HT1080 (cell line): ENCODE measurements around the gene COPG2. TPM values are rescaled to one million over a fixed set of nuclear protein-coding genes. Genes with fewer than 3 reads are reported as not detected.
"Not testable (repeated sequence)": the region's sequence is repeated elsewhere in the genome, so short reads cannot be mapped to it uniquely, and the experiment has no call there.

Source experiments
- DNase-seq: peaks from one replicate; pipeline ENCODE4 v3.0.0-alpha.2; 2015; ENCODE audit warnings: low read depth
- total RNA-seq: library from RNA; depleted of rRNA; stranded (reverse); fragments of >200 nt; shearing (Covaris generic); gene quantifications from 2 replicates; pipeline ENCODE4 v1.2.3, GENCODE V29; 2014

COPG2 gene
- total RNA-seq, 1 experiment from 2014 or later = 15.3 TPM

DNA sequence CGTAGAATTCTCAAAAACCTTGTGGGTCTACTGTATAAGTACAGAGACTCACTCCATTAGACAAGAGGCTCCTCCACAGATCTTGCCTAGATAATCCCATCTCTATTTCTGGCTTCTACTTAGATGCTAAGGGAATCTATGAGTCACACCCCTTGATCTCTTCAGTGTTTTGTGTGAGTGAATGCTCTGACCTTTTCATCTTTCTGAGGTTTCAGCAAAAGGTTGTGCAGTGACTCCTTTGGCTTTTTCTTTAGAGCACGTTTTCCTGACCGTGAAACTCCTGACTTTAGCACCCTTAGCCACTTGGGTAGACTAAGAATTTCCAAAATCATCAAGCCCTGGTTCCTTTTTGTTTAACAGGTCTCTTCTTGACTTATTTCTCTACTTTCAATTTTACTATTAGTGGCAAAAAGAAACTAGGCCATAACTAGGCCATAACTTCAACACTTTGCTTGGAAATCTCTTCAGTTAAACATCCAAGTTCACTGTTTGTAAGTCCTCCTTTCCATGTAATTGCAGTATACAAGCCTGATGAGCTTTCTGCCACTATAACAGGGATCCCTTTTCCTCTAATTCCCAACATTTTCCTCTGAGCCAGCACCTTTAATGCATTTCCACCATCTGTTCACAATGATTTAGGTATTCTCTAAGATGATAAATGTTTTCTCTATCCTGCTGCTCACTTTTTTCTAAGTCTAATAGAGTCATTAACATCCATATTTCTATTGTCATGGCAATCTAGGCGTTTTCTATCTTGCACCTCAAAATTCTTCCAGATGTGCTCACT lies 19.4 kb downstream of the COPG2 start:
- peak; percentile 76 for DNase-seq

DNA sequence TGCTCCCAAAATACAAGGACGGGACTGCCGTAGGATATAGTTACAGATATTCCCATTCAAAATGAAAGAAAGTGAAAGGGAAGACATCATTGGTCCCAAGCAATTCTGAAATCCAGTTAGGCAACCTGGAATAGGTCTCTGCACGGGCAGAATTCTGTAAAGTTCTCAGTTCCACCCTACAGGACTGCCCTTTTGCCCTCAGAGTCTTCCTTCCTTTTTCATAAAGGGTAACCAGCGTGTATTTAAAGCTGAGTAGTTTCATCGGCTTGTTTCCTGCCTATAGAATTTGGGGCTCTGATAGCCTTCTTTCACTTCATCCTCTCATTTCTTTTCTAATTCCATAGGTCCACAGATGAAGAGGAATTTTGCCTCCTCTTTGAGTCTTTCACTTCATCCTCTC lies 20.0 kb downstream of the COPG2 start:
- DNase-seq = no peak

DNA sequence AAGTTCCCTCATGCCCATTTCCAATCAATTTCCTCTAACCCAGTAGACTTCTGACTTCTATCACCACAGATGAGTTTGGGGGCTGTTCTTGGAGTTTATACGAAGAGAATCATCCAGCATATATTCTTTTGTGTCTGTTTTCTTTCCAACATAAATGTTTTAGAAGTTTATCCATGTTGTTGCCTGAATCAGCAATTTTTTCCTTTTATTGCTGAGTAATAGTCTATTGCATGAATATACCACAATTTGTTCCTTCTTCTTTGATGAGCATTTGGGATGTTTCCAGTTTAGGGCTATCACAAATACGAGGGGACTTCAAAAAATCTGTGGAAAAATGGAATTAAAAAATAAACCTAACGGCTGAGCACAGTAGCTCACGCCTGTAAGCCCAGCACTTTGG lies 26.2 kb downstream of the COPG2 start:
- DNase-seq = no peak

DNA sequence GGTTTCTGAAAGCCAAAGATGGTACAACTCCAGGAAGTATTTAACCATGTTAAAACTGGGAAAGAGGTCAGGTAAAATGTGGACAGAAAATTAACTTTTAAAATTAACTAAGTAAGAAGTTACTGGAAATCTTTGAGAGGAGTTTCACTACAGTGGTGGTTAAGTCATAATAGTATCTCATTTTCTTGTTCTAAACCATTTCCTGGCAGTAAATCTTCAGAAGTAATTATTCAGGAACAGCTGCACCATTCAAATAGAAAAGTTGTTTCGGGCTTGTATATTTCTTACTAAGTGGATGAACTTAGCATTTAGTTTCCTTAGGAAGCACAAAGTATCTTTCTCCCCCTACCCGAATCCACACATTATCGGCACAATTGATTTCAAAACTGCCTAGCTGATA lies 27.1 kb downstream of the COPG2 start:
- no peak for DNase-seq

DNA sequence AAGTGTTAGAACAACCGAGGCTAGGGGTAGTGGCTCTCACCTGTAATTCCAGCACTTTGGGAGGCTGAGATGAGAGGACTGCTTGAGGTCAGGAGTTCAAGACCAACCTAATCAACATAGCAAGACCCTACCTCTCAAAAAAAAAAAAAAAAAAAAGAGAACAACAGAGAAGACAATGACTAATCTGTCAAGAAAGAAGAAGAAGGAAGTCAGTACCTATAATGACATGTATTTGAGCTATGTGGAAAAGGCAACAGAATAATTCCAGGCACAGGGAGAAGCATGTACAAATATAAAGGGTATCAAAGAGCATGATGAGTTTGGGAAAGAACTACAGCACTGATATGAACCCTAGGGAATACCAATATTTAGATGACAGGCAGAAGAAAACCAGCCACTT lies 27.5 kb downstream of the COPG2 start:
- no peak for DNase-seq

DNA sequence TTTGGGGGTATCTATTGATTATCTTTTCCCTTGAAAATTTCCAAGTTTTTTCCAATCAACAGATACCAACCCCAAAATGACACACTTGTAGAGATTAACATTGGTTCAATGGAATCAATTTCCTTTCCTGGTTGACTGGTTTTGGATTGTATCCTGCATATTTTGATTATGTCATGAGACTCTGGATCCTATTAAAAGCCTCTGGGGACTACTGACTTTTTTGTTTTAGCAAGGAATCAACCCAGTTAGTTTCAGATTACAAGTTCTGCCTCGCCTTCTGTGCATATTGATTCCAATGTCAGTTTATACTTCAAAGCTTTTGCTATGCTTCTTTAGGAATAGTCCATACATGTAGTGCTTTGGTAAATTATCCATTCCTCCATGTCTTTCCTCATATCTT lies 29.2 kb downstream of the COPG2 start:
- DNase-seq = no peak

DNA sequence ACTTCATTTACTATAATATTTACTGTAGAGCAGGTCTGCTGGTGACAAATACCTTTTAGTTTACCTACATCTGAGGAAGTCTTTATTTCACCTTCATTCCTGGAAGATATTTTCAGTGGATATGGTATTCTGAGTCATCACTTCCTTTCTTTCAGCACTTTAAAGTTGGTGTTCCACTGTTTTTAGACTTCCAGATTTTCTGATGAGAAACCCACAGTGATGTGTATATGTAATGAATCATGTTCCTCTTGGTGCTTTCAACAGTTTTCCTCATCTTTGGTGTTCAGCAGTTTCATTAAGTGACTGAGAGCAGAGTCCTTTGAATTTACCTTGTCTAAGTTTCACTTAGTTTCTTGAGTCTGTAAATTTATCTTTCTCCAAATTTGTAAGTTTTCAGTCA lies 36.4 kb downstream of the COPG2 start:
- peak; percentile 88 for DNase-seq

DNA sequence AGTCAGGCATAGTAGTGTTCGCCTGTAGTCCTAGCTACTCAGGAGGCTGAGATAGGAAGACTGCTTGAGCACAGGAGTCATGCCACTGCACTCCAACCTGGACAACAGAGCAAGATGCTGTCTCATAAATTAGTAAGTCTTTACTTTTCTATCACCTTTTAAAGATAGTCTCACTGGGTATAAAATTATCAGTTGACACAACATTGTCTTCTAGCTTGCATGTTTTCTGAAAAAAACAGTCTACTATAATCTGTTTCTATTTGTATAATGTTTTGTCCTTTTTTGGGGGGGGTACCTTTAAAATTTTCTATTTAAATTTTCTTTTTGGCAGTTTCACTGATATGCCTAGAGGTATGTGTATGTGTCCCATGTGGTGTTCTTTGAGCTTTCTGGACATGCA lies 39.6 kb downstream of the COPG2 start:
- no peak for DNase-seq

DNA sequence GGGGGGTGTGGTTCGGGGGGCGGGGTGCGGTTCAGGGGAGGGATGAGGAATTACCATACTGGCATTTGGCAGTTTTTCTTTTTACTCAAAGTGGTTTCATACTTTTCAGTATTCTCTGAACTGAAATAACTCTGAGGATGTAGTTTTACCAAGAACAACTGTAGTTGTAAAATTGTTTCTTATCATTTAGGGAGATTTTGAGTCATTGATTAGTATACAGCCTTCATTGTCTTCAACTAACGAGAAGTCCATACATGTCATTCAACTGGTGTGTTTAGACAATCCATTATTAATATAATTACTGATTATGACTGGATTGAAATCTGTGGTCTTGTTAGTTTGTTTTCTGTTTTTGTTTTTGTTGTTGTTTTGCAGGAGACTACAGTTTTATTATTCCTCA lies 40.8 kb downstream of the COPG2 start:
- DNase-seq = no peak

DNA sequence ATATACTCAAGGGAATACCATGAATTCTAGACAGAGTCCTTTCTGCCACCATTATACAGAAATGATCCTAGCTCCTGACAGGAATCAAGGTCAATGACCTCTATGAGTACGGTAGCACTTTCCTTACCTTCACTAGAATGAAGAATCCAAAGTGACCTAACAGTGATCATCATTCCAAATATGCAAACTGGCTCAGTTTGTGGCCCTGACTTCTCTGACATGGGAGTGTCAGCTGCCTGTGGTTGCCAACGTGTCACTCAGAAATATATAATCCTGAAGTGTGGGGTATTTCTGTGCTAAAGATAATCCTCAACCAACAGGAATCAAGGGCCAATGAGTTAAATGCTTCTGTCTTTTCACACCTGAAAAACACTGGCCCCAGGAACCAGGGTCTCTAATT lies 45.7 kb downstream of the COPG2 start:
- DNase-seq = no peak

DNA sequence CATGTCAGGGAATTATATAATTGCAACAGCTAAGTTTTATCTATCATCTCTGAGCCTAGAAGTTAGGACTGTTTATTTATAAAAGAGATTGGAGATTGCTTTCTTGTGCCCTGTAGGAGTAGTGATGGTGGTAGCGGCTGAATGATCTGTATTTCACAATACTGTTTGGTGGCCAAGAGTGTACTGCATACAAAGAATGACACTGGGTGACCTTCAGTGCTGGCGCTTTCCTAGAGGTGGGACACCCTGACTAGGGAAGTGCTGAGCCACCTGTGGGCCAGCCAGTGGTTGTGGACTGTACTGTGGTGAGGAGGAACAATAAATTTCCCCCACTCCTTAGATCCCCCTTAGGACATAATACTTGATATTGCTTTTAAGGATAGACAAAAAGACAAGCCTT lies 53.0 kb downstream of the COPG2 start:
- DNase-seq = no peak

DNA sequence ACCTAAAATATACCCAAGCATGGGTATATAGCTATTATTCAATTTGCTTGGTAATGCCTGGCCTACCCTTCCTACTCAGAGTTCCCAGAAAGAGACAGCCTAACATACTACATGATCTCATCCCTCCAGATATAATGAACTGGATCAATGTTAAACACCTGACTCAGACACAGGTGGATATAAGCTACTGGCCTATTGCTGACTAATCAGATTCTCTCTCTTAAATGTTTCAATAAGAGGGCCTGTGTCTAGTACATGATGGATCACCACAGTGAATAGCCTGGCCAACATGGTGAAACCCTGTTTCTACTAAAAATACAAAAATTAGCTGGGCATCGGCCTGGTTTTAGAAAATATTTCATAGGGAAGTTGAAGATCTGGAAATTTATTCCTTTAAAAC lies 54.1 kb downstream of the COPG2 start:
- DNase-seq = no peak

DNA sequence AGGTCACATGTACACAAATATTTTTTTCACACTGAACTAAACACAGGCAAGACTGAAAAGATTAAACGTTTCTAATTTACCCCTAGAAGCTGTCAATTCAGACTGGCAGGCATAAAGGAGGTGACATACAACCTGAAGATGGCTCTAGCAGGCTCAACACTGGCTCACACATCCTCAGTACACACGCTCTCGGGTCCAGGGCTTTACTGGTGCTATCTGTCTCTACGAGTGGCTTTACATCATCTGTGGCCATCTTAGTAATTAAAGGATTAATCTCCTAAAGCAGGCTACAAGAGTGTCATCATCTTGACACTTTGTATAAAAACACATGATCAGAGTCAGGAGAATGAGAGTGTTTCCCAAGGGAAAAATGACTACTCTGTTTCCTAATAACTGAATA lies 57.3 kb downstream of the COPG2 start:
- no peak for DNase-seq

DNA sequence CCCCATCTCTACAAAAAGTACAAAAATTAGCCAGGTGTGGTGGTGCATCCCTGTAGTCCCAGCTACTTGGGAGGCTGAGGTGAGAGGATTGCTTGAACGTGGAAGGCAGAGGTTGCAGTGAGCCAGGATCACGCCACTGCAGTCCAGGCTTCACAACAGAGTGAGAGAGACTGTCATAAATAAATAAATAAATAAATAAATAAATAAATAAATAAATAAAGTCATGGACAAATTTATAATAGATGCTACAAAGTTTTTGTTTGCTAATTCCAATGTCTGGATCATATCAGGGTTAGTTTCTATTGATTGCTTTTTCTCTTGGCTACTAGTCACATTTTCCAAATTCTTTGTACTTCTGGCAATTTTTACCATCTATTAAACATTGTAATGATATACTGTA lies 61.5 kb downstream of the COPG2 start:
- DNase-seq = not testable (repeated sequence)

DNA sequence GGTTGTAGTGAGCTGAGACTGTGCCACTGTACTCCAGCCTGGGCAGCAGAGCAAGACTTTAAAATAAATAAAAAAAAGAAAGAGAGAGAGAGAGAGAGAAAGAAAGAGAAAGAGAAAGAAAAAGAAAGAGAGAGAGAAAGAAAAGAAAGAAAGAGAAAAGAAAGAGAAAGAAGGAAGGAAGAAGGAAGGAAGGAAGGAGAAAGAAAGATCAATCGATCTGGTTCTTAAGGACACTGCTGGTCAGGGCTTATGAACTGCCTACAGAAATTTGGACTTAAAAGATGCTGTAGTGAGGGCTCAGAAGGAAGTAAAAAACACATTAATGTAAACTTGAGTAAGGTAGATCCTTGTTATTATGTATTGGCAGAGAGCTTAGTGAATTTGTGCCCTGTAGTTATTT lies 62.4 kb downstream of the COPG2 start:
- DNase-seq = no peak

DNA sequence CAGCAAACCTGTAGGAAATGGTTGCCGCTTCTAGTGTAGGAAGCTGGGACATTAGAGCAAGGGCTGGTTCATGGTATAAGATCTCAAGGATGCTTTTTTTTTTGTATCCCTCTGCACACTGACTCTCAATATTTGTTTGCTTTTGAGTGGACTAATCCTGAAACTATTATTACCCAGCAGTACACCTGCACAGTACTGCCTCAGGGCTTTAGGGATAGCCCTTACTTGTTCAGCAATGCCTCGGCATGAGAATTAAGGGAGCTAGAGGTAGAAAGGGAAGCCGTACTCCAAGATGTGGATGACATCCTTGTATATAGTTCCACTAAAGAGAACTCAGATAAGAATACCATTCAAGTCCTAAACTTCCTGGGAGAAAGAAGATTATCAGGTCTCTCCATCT lies 70.5 kb downstream of the COPG2 start:
- no peak for DNase-seq

DNA sequence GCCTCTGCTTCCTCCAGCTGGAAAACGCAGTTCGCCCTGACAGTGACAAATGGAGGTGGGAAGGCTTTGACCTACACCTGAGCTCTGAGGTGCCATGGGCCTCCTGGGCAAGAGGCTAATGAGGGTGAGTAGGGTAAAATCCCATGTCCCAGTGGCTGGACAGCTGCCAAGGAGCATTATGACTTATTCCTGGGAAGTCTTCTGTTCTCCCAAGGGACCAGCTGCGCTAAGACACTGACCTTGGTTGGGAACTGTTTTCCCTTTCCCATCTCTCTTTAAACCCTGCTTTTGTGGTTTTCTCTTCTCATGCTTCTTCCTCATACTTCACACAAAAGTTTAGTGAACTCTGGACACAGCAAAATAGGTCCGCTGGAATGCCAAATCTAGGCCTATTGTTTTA lies 72.6 kb downstream of the COPG2 start:
- peak; percentile 3 for DNase-seq

DNA sequence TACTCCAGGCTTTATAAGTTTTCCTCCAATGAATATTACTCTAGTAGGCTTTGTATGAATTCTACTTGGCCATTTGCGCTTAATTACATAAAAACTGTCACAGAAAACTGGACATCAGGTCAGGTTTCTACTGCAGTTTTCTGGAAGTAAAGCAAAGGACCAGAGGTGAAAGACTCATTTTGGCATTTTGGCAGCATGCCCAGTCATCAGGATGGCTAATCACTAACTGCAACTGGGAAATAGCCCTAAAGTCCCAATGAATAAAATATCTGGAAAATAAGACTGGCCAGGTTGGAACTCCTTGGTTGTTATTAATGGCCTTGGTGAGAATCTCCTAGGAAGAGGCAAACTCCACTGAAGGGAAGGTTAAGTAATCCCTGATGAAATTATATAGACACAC lies 75.5 kb downstream of the COPG2 start:
- no peak for DNase-seq

DNA sequence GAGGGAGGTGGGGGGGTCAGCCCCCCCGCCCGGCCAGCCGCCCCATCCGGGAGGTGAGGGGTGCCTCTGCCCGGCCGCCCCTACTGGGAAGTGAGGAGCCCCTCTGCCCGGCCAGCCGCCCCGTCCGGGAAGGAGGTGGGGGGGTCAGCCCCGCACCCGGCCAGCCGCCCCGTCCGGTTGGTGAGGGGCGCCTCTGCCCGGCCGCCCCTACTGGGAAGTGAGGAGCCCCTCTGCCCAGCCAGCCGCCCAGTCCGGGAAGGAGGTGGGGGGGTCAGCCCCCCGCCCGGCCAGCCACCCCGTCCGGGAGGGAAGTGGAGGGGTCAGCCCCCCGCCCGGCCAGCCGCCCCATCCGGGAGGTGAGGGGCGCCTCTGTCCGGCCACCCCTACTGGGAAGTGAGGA lies 77.1 kb downstream of the COPG2 start:
- DNase-seq = not testable (repeated sequence)

DNA sequence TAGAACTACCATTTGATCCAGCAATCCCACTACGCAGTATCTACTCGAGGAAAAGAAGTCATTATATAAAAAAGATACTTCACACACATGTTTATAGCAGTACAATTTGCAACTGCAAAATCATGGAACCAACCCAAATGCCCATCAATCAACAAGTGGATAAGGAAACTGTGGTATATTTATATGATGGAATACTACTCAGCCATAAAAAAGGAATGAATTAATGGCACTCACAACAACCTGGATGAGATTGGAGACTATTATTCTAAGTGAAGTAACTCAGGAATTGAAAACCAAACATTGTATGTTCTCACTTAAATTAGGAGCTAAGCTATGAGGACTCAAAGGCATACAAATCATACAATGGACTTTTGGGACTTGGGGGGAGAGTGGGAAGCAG lies 82.6 kb downstream of the COPG2 start:
- DNase-seq = not testable (repeated sequence)

DNA sequence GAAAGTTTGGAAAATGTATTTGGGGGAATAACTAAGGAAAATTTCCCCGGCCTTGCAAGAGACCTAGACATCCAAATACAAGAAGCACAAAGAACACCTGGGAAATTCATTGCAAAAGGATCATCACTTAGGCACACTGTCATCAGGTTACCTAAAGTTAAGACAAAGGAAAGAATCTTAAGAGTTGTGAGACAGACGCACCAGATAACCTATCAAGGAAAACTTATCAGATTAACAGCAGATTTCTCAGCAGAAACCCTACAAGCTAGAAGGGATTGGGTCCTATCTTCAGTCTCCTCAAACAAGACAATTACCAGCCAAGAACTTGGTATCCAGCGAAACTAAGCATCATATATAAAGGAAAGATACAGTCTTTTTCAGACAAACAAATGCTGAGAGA lies 93.4 kb downstream of the COPG2 start:
- DNase-seq = not testable (repeated sequence)

DNA sequence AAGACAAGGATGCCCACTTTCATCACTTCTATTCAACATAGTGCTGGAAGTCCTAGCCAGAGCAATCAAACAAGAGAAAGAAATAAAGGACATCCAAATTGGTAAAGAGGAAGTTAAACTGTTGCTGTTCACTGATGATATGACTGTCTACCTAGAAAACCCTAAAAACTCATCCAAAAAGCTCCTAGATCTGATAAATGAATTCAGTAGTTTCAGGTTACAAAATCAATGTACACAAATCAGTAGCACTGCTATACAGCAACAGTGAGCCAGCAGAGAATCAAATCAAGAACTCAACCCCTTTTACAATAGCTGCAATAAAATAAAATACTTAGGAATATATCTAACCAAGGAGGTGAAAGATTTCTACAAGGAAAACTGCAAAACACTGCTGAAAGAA lies 98.4 kb downstream of the COPG2 start:
- DNase-seq = not testable (repeated sequence)

DNA sequence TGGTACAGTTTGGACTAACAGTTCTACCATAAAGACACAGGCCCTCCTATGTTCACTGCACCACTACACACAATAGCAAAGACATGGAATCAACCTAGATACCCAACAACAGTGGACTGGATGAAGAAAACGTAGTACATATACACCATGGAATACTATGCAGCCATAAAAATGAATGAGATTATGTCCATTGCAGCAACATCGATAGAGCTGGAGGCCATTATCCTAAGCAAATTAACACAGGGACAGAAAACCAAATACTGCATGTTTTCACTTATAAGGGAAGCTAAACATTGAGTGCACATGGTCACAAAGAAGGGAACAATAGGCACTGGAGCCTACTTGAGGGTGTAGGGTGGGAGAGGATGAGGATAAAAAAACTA lies 101.7 kb downstream of the COPG2 start:
- DNase-seq = no peak
